HCT116 (cell line): ENCODE results near the gene KCNK16.

ENCODE experiments used
- CTCF ChIP-seq, 3 experiments: fragments of 200-600 bp in 1 of 3; sonication (generic) in 1 of 3; IDR thresholded peaks in 2 of 3; conservative IDR thresholded peaks in 1 of 3; 2 replicates each; pipeline ENCODE4 v1.5.1; 2012 to 2017; ENCODE audit warnings: low read depth in 2 of 3, low read length in 2 of 3, antibody characterized with exemption in 1 of 3, borderline replicate concordance in 1 of 3, control low read depth in 1 of 3, mild to moderate bottlenecking in 1 of 3, mixed read lengths in 1 of 3, mixed run types in 1 of 3, moderate library complexity in 1 of 3; ENCODE audit not compliant: insufficient read depth in 1 of 3
- EZH2 ChIP-seq: fragments of 200-600 bp; sonication (generic); IDR thresholded peaks from 2 replicates; pipeline ENCODE4 v1.6.1; 2017; ENCODE audit warnings: antibody characterized with exemption, mixed run types
- MAX ChIP-seq: IDR thresholded peaks from 2 replicates; pipeline ENCODE4 v1.6.1; 2012
- POLR2A ChIP-seq: IDR thresholded peaks from 2 replicates; pipeline ENCODE4 v1.7.0; 2011; ENCODE audit warnings: borderline replicate concordance; ENCODE audit not compliant: insufficient read depth, insufficient read length; ENCODE audit errors: extremely low read depth
- SP1 ChIP-seq: IDR thresholded peaks from 2 replicates; pipeline ENCODE4 v1.6.1; 2012; ENCODE audit warnings: low read depth
- ZBTB33 ChIP-seq: IDR thresholded peaks from 2 replicates; pipeline ENCODE4 v1.6.1; 2011; ENCODE audit warnings: mild to moderate bottlenecking, low read length, moderate library complexity; ENCODE audit not compliant: insufficient replicate concordance; ENCODE audit errors: extremely low read depth
- ZNF274 ChIP-seq: fragments of 200-500 bp; sonication (Bioruptor generic); IDR thresholded peaks from 2 replicates; pipeline ENCODE4 v1.6.1; 2014; ENCODE audit warnings: mild to moderate bottlenecking, low read depth, low read length, inconsistent platforms

GRCh38 chr6:39312912-39313525 is 9.5 kb downstream of the KCNK16 start:
- TF ChIP-seq CTCF (IDR thresholded peaks at IDR 0.05 in 2 of 3, conservative IDR thresholded peaks at IDR 0.05 in 1 of 3; ENCODE audit: borderline replicate concordance in 1 of 3, insufficient read depth in 1 of 3, low read depth in 2 of 3, low read length in 2 of 3) (no peak), ZNF274 (no peak), EZH2 (no peak), POLR2A (no peak), SP1 (no peak), ZBTB33 (no peak), MAX (no peak)
